HepG2 (cell line): ENCODE data around the gene RNASE13. TPM values are rescaled to one million over a fixed set of nuclear protein-coding genes. Genes with fewer than 3 reads are reported as not detected.
A peak's percentile ranks its signal among the peaks of the same experiment; 100 is the strongest.

Experiments
- HDAC2 ChIP-seq: sonication (generic); formaldehyde crosslinking; IDR thresholded peaks from 2 replicates; pipeline ENCODE4 v1.4.0; 2020; ENCODE audit warnings: missing genetic modification reagents
- IRF2 ChIP-seq: IDR thresholded peaks from 2 replicates; pipeline ENCODE4 v1.6.1; 2018; ENCODE audit warnings: missing genetic modification reagents, missing compliant biosample characterization
- KMT2B ChIP-seq: IDR thresholded peaks from 2 replicates; pipeline ENCODE4 v1.6.1; 2016; ENCODE audit warnings: missing genetic modification reagents, missing compliant biosample characterization
- NCOA5 ChIP-seq: sonication (generic); formaldehyde crosslinking; IDR thresholded peaks from 2 replicates; pipeline ENCODE4 v1.4.0; 2020; ENCODE audit warnings: missing genetic modification reagents
- NKX3-1 ChIP-seq: sonication (generic); formaldehyde crosslinking; IDR thresholded peaks from 2 replicates; pipeline ENCODE4 v1.5.0; 2020; ENCODE audit warnings: missing genetic modification reagents
- POGZ ChIP-seq: sonication (generic); formaldehyde crosslinking; IDR thresholded peaks from 2 replicates; pipeline ENCODE4 v1.4.0; 2020; ENCODE audit warnings: mild to moderate bottlenecking, missing genetic modification reagents
- ZNF143 ChIP-seq: sonication (generic); formaldehyde crosslinking; IDR thresholded peaks from 2 replicates; pipeline ENCODE4 v1.4.0; 2020; ENCODE audit warnings: missing genetic modification reagents
- ZNF260 ChIP-seq: sonication (generic); formaldehyde crosslinking; IDR thresholded peaks from 2 replicates; pipeline ENCODE4 v1.4.0; 2020; ENCODE audit warnings: missing genetic modification reagents, low read depth, mild to moderate bottlenecking, borderline replicate concordance
- ZNF383 ChIP-seq: sonication (generic); formaldehyde crosslinking; IDR thresholded peaks from 2 replicates; pipeline ENCODE4 v1.4.0; 2020; ENCODE audit warnings: missing genetic modification reagents, mild to moderate bottlenecking, borderline replicate concordance
- polyA plus RNA-seq, 8 experiments: library from polyadenylated mRNA; depleted of rRNA in 3 of 8; stranded (reverse) in 7 of 8; unstranded in 1 of 8; fragments of >200 nt; fragmentation: Illumina TruSeq in 4 of 8; extraction: Trizol in 4 of 8; gene quantifications; 2 replicates each; pipeline versions ENCODE4 v1.2.1 to v1.2.3, GENCODE V29; 2011 to 2016; ENCODE audit warnings: low read depth in 4 of 8, missing spikeins in 1 of 8, mixed read lengths in 1 of 8; ENCODE audit not compliant: insufficient read depth in 1 of 8
- total RNA-seq, 5 experiments: library from RNA; depleted of rRNA; stranded (reverse); fragments of >200 nt; fragmentation: Illumina TruSeq; extraction: Trizol; gene quantifications; 2 replicates each; pipeline ENCODE4 v1.2.3, GENCODE V29; 2016; ENCODE audit warnings: low read depth in 1 of 5
- TF ChIP-seq, protein P1 (sequence below): sonication (generic); formaldehyde crosslinking; IDR thresholded peaks from 2 replicates; pipeline ENCODE4 v1.5.0; 2020; ENCODE audit warnings: mild to moderate bottlenecking, missing genetic modification reagents, borderline replicate concordance
- TF ChIP-seq, protein P2 (sequence below): sonication (generic); formaldehyde crosslinking; IDR thresholded peaks from 2 replicates; pipeline ENCODE4 v1.5.1; 2020; ENCODE audit warnings: mild to moderate bottlenecking, missing genetic modification reagents, moderate library complexity
- TF ChIP-seq, protein P3 (sequence below): sonication (generic); formaldehyde crosslinking; IDR thresholded peaks from 2 replicates; pipeline ENCODE4 v1.5.1; 2020; ENCODE audit warnings: mild to moderate bottlenecking, missing genetic modification reagents
- TF ChIP-seq, protein P4 (sequence below): conservative IDR thresholded peaks from 2 replicates; pipeline ENCODE4 v1.6.1; 2018; ENCODE audit warnings: missing genetic modification reagents
- TF ChIP-seq, protein P5 (sequence below): sonication (generic); formaldehyde crosslinking; IDR thresholded peaks from 2 replicates; pipeline ENCODE4 v1.4.0; 2020; ENCODE audit warnings: missing genetic modification reagents

Gene RNASE13
- total and polyA plus RNA-seq, 2 of the 13 experiments (the other 11 are each of a cell fraction or from before 2014, with no cell fraction given) = 1.0 TPM; not detected in 1

DNA sequence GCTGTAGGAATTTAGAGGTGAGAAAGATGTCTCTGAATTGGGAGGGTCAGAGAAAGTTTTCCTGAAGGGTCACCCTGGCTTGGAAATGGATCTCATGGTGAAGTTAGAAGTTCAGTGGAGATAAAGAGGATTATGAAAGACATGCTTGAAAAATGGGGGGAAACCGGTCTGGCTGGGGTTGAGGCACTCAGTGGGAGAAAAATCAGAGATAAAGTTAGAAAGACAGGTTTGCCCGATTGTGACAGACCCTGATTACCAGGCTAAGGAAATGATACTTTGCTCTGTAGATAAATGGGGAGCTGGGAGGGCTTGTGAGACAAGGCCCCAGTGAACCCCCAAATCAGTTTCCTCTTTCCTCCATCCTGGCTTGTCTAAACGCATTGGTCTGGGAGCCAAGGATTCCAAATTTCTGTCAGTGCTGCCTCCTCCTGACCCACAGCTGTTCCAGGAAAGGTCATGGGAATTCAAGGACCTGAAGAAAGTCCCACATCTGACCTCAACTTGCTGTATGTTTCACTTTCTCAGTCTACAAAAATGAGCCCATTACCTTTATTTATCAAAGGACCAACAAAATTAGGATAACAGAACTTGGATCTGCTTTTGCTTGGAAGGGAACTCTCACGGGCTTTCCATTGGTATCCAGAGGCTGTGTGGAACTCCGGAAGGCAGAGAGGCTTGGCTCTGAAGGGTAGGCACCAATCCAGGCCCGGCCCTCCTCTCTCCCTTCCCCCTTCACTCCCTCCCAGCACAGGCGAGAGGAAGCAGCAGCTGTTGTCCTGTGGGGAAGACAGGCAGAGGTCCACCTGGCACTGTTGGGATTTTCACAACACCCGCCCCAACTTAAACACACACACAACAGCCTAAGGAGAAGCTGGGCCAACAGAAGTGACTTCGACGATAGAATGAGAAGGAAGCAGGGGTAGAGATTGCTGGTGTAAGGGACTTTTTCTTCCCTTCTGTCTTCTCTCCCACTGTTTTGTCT lies 4.1 kb upstream of the RNASE13 start (continued):
- TF ChIP-seq, protein P1, sequence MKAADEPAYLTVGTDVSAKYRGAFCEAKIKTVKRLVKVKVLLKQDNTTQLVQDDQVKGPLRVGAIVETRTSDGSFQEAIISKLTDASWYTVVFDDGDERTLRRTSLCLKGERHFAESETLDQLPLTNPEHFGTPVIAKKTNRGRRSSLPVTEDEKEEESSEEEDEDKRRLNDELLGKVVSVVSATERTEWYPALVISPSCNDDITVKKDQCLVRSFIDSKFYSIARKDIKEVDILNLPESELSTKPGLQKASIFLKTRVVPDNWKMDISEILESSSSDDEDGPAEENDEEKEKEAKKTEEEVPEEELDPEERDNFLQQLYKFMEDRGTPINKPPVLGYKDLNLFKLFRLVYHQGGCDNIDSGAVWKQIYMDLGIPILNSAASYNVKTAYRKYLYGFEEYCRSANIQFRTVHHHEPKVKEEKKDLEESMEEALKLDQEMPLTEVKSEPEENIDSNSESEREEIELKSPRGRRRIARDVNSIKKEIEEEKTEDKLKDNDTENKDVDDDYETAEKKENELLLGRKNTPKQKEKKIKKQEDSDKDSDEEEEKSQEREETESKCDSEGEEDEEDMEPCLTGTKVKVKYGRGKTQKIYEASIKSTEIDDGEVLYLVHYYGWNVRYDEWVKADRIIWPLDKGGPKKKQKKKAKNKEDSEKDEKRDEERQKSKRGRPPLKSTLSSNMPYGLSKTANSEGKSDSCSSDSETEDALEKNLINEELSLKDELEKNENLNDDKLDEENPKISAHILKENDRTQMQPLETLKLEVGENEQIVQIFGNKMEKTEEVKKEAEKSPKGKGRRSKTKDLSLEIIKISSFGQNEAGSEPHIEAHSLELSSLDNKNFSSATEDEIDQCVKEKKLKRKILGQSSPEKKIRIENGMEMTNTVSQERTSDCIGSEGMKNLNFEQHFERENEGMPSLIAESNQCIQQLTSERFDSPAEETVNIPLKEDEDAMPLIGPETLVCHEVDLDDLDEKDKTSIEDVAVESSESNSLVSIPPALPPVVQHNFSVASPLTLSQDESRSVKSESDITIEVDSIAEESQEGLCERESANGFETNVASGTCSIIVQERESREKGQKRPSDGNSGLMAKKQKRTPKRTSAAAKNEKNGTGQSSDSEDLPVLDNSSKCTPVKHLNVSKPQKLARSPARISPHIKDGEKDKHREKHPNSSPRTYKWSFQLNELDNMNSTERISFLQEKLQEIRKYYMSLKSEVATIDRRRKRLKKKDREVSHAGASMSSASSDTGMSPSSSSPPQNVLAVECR (CRISPR knock-in tag) = peak; percentile 62
- TF ChIP-seq POGZ (CRISPR knock-in tag) (no peak), NCOA5 (CRISPR knock-in tag) (no peak), ZNF383 (no peak), ZNF260 (CRISPR knock-in tag) (no peak), ZNF143 (CRISPR knock-in tag) (no peak), IRF2 (CRISPR knock-in tag) (0 out of 2 replicates have a peak, but pooled peaks have one; percentile 49), NKX3-1 (CRISPR knock-in tag) (no peak), KMT2B (CRISPR knock-in tag) (peak; percentile 45; the same call in 1 of the 2 replicates), HDAC2 (CRISPR knock-in tag) (peak; percentile 53; the same call in 1 of the 2 replicates)
- TF ChIP-seq, protein P2, sequence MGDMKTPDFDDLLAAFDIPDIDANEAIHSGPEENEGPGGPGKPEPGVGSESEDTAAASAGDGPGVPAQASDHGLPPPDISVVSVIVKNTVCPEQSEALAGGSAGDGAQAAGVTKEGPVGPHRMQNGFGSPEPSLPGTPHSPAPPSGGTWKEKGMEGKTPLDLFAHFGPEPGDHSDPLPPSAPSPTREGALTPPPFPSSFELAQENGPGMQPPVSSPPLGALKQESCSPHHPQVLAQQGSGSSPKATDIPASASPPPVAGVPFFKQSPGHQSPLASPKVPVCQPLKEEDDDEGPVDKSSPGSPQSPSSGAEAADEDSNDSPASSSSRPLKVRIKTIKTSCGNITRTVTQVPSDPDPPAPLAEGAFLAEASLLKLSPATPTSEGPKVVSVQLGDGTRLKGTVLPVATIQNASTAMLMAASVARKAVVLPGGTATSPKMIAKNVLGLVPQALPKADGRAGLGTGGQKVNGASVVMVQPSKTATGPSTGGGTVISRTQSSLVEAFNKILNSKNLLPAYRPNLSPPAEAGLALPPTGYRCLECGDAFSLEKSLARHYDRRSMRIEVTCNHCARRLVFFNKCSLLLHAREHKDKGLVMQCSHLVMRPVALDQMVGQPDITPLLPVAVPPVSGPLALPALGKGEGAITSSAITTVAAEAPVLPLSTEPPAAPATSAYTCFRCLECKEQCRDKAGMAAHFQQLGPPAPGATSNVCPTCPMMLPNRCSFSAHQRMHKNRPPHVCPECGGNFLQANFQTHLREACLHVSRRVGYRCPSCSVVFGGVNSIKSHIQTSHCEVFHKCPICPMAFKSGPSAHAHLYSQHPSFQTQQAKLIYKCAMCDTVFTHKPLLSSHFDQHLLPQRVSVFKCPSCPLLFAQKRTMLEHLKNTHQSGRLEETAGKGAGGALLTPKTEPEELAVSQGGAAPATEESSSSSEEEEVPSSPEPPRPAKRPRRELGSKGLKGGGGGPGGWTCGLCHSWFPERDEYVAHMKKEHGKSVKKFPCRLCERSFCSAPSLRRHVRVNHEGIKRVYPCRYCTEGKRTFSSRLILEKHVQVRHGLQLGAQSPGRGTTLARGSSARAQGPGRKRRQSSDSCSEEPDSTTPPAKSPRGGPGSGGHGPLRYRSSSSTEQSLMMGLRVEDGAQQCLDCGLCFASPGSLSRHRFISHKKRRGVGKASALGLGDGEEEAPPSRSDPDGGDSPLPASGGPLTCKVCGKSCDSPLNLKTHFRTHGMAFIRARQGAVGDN (CRISPR knock-in tag) = peak; percentile 84
- TF ChIP-seq, protein P3, sequence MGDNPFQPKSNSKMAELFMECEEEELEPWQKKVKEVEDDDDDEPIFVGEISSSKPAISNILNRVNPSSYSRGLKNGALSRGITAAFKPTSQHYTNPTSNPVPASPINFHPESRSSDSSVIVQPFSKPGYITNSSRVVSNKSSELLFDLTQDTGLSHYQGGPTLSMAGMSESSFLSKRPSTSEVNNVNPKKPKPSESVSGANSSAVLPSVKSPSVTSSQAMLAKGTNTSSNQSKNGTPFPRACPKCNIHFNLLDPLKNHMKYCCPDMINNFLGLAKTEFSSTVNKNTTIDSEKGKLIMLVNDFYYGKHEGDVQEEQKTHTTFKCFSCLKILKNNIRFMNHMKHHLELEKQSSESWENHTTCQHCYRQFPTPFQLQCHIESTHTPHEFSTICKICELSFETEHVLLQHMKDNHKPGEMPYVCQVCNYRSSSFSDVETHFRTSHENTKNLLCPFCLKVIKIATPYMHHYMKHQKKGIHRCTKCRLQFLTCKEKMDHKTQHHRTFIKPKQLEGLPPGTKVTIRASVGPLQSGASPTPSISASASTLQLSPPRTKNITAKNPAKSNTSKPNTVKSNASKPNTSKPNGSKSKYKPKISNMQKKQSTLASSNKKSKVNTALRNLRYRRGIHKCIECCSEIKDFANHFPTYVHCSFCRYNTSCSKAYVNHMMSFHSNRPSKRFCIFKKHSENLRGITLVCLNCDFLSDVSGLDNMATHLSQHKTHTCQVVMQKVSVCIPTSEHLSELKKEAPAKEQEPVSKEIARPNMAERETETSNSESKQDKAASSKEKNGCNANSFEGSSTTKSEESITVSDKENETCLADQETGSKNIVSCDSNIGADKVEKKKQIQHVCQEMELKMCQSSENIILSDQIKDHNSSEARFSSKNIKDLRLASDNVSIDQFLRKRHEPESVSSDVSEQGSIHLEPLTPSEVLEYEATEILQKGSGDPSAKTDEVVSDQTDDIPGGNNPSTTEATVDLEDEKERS (CRISPR knock-in tag) = 0 out of 2 replicates have a peak, but pooled peaks have one; percentile 32
- TF ChIP-seq, protein P4, sequence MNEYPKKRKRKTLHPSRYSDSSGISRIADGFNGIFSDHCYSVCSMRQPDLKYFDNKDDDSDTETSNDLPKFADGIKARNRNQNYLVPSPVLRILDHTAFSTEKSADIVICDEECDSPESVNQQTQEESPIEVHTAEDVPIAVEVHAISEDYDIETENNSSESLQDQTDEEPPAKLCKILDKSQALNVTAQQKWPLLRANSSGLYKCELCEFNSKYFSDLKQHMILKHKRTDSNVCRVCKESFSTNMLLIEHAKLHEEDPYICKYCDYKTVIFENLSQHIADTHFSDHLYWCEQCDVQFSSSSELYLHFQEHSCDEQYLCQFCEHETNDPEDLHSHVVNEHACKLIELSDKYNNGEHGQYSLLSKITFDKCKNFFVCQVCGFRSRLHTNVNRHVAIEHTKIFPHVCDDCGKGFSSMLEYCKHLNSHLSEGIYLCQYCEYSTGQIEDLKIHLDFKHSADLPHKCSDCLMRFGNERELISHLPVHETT = no peak; the same call in 1 of the 2 replicates
- TF ChIP-seq, protein P5, sequence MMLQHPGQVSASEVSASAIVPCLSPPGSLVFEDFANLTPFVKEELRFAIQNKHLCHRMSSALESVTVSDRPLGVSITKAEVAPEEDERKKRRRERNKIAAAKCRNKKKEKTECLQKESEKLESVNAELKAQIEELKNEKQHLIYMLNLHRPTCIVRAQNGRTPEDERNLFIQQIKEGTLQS (CRISPR knock-in tag) = 0 out of 2 replicates have a peak, but pooled peaks have one; percentile 3
